Loucy (cell line): ENCODE data around the gene MMS19.
A peak's percentile ranks its signal among the peaks of the same experiment; 100 is the strongest.

Source experiments
- CTCF ChIP-seq: fragments of 200-600 bp; sonication (generic); conservative IDR thresholded peaks from 2 replicates; pipeline ENCODE4 v1.5.1; 2014; ENCODE audit warnings: mild to moderate bottlenecking, antibody characterized with exemption, low read length
- EZH2phosphoT487 ChIP-seq: fragments of 200-600 bp; IDR thresholded peaks from 2 replicates; pipeline ENCODE4 v1.6.1; 2018; ENCODE audit warnings: antibody characterized with exemption, mild to moderate bottlenecking, moderate library complexity, borderline replicate concordance

GRCh38 chr10:97463363-97464132 lies 34.7 kb downstream of the MMS19 start:
- TF ChIP-seq EZH2phosphoT487 (no peak), CTCF (peak; percentile 95)
